ENCODE results near the gene HTR1E.
"Not testable (repeated sequence)": the region's sequence is repeated elsewhere in the genome, so short reads cannot be mapped to it uniquely, and the experiment has no call there.

HTR1E gene

GRCh38 chr6:87001494-87001893 lies 64.2 kb downstream of the HTR1E start:
- no peak for DNase-seq (ENCODE audit: low spot score)
- TF ChIP-seq CTCF (IDR thresholded peaks at IDR 0.05; ENCODE audit: extremely low read depth, missing control alignments), result no peak

- not testable (repeated sequence) for DNase-seq (ENCODE audit: low spot score)
Measured at GRCh38 chr6:87002391-87002790, 65.1 kb downstream of the HTR1E start.

GRCh38 chr6:87006541-87006940 lies 69.2 kb downstream of the HTR1E start:
- DNase-seq (ENCODE audit: low spot score), result not testable (repeated sequence)

GRCh38 chr6:87009581-87009980 lies 72.3 kb downstream of the HTR1E start:
- DNase-seq (ENCODE audit: low spot score), result not testable (repeated sequence)

- no peak for DNase-seq (ENCODE audit: low spot score)
- TF ChIP-seq CTCF (IDR thresholded peaks at IDR 0.05; ENCODE audit: extremely low read depth, missing control alignments), result no peak
Measured at GRCh38 chr6:87012035-87012434, 74.7 kb downstream of the HTR1E start.

- TF ChIP-seq CTCF (IDR thresholded peaks at IDR 0.05; ENCODE audit: extremely low read depth, missing control alignments), result no peak
- DNase-seq (ENCODE audit: low spot score), result no peak
Measured at GRCh38 chr6:87012743-87013142, 75.4 kb downstream of the HTR1E start.

GRCh38 chr6:87016772-87017171 lies 79.4 kb downstream of the HTR1E start:
- no peak for DNase-seq (ENCODE audit: low spot score)
- no peak for TF ChIP-seq CTCF (IDR thresholded peaks at IDR 0.05; ENCODE audit: extremely low read depth, missing control alignments)

- TF ChIP-seq CTCF (IDR thresholded peaks at IDR 0.05; ENCODE audit: extremely low read depth, missing control alignments), result no peak
- no peak for DNase-seq (ENCODE audit: low spot score)
Measured at GRCh38 chr6:87027021-87027420, 89.7 kb downstream of the HTR1E start.

- peak; percentile 32 for DNase-seq (ENCODE audit: low spot score)
- TF ChIP-seq CTCF (IDR thresholded peaks at IDR 0.05; ENCODE audit: extremely low read depth, missing control alignments), result peak; percentile 34
Measured at GRCh38 chr6:87029711-87030314, 92.5 kb downstream of the HTR1E start.
